ENCODE results near the gene NKX6-2.

NKX6-2 gene

DNA sequence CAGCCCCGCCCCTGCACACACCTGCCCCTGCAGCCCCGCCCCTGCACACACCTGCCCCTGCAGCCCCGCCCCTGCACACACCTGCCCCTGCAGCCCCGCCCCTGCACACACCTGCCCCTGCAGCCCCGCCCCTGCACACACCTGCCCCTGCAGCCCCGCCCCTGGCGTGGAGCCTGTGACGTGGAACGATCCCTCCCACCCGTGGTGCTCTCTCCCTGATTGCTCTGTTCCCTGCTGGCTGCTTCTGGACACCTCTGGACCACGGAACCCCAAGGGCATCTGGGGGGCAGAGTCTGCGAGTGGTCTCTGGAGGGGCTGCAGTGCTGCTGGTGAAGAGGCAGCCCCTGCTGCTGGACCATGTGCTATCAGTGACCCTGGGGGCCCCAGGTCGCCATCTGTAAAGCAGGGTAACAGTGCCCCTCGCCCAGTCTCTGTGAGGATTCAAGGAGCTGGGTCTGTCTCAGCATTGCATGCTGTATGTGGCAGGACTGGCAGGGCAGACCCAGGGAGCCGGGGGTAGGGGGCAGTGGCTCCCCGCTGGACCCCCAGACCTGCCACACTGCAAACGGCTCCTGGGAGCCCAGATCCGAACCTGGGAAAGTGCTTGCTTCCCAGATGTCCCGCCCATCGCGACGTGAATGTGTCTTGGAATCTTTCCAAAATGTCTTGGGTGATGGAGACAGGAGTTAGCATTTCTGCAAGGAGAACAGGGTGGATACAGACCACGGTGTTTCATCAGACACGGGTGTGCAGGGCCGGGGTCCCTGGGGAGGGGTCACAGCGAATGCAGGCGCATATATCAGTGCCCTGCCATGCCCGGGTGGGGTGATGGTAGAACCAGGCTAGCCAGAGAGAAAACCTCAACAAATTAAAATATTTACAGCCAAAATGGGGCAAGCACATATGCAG is 27.9 kb upstream of the NKX6-2 start:
- no peak for DNase-seq (ENCODE audit: low read depth in 2 of 3, low spot score in 1 of 3)

DNA sequence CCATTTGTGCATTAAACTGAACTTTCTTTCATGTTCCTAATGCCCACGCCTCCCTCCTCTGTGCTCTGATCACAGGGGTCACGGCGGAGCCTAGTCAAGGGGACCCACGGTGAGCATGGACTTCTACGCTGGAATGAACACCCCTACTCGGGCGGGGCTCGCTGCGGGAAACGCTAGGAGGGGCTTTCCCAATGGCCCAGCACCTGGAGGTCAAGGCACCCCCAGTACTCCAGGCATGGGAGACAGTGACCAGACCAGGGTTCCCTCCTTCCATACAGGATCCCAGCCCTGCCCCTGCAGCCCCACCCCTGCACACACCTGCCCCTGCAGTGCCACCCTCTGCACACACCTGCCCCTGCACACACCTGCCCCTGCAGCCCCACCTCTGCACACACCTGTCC is 27.1 kb upstream of the NKX6-2 start:
- DNase-seq (ENCODE audit: low read depth in 2 of 3, low spot score in 1 of 3) = no peak

DNA sequence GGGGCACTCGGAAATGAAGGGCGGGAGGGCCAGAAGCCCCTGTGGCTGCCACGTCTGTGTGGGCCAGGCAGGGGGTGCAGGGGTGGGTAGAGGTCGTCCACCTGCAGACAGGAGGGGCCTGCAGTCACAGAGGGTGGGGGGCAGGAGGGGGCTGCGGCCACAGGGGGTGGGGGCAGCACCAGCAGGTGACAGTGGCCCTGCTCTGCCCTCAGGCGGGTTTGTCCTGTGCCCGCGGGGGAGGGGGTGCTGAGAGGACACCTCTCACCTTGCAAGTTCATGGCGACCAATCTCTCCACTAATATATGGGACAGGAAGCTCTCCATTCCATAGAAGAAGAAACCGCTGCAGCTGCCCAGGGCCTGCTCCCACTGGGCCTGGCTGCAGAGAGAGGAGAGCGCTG is 26.6 kb upstream of the NKX6-2 start:
- DNase-seq (ENCODE audit: low read depth in 2 of 3, low spot score in 1 of 3) = no peak

DNA sequence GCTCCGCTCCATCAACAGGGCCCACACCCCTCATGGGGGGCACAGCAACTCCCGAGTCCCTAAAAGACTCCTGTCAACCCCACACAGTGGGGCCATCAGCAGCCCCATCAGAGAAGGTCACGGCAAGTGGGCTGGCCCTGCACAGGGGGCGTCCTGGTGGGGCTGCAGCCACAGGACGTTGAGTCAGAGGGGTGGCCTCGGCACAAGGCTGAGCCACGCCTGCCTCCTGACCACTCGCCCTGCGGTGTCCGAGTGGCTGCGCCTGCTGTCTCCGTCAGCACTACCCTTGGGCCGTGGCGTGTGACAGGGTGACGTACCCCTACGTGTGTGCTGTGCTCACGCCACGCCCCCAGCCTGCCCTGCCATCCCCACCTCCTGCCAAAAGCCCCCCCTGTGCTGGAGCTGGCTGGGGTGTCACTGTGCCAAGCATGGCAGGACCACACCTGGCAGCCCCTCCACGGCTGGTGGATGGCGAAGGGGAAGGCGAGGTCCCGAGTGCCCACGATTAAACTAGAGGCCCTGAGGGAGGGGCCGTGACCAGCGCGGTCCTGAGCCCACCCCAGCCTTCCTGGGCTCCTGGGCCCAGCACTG is 26.0 kb upstream of the NKX6-2 start:
- no peak for DNase-seq (ENCODE audit: low read depth in 2 of 3, low spot score in 1 of 3)

DNA sequence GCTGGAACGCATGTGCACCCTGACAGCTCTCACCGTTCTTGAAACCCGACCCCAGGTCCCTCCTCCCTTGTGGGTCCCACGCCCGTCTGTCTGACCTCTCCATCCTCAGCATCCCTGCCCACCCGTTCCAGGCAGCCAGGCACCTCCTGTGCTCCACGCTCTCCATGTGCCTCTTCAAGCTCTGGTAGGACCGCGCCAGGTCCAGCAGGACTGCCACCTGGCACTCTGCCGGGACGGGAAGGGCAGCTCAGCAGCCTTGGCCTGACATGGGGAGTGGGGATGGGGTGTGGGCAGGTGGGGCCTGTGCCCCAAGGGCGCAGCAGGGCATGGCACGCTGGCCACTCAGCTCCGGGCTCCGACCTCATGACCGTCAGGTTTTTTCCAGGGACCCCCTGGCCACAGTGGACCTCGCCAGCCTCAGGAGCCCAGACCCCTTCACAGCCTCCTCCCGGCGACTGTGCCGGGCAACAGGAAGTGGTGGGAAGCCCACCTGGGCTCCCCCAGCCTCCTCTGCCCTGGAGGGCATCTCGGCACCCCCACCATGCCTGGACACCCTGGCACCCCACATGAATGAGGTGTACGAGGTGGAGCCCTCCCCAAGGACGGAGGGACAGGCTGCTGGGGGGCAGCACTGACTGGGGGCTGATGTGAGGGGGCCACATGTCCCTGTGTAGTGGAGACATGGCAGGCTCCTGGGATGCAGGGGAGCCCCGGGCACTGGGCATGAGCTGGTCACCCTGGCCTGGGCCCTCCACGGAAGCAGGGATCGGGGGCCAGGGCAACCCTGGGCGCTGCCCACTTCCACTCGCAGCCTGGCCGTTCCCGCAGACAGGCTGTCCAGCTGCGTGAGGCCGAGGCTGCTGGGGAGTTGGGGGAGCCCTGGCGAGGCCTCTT is 25.1 kb upstream of the NKX6-2 start:
- DNase-seq (ENCODE audit: low read depth in 2 of 3, low spot score in 1 of 3) = no peak

DNA sequence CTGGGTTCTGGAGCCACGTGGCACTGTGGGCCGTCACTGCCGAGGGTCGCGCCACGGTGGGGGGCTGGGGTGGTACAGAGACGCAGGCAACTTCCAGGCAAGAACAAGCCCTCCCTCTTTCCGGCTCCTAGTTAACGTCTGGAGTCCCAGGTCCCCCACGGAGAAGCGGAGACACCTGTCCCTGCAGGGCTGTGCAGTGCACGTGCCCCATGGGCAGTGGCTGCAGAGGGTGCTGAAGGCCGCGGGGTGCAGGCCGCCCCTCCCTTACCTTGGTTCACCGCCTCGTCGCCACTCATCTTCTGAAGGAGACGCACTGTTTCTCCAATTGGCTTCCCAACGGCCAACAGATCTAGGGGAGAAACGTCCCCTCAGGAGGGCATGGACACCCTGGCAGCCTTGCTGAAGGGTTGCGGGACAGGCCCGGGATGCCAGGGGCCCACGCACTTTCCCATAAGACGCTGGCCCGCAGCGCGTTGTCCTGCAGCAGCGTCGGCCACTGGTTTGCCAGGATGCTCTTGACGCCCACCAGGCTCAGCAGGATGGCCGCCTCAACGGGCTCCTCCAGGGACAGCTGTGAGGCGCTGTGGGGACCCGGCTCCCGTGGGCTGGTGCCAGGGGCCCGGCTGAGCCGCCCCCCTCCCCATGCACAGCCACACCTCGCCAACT is 24.3 kb upstream of the NKX6-2 start:
- no peak for DNase-seq (ENCODE audit: low read depth in 2 of 3, low spot score in 1 of 3)

DNA sequence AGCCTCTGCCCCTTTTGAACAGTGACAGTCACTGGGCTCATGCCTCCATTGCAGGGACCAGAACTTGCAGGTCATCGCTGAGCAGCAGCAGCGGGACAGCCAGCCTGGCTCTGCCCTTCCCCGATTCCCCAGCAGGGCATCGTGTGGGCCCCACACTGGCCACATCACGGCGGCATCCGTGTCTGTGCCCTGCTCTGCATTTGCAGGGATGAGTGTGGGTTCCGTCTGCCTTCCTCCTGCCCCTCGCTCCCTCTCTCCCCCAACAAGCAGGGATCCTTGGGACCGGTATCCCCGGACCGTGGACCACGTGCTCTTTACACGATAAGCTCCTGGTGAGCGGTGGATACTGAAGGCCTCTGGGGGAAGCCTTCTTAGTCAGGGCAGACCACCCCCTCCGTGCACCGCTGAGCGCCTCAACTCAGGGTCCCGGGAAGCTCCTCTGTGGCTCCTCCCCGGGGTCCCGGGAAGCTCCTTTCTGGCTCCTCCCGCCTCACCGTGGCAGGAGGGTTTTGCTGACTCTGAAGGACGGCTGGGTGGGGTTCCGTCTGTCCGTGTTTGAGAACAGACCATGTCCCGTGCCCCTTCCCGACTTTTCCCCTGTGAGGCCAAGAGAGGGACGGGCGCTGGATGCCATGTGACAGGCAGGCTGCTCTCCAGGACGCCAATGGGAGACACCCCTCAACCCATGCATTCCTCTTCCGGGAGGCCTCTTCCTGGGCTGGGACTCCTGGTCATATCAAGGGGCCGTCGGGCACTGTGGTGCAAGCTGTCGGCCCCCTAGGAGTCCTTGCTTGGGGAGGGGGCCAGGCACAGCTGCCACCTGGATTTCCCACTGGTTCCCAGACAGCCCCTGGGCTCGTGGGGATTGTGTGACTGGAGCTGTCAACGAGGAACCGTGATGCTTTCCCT is 23.5 kb upstream of the NKX6-2 start:
- DNase-seq (ENCODE audit: low read depth in 2 of 3, low spot score in 1 of 3) = no peak

DNA sequence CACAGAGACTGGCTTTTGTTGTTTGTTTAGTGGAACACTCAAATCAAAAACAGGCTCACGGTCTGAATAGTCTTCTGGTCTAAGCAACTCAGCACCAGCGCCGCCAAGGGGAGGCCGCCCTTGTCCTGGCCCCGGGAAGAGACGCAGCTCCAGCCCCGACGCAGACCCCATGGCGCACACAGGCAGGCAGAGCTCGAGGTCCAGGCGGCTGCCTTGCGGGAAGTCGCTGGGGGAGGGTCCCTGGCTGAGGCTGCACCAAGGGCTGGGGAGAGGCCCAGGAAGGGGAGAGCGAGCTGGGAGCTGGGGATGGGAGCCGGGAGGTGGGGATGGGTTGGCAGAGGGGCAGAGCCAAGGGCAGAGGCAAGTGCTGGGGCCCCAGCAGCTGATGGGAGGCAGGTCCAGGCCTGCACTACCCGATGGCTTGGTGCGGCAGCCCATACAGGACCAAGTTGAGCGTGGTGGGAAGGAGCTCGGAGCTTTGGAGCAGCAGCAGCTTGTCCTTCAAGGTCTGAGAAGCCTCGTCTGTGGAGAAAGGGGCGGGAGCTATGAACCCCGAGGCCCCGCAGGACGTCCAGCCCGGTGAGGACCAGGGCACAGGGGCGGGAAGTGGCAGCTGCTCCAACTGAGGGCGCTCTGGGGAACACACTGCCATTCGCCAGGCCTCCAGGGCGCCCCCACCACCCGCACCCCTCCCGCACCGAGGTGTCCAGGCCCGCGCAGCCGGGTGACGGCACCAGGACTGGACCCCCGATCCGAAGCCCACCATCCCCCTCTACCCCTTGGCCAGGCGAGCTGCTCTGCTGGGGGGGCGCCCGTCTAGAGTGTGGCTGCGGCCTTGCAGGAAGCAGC is 22.7 kb upstream of the NKX6-2 start:
- no peak for DNase-seq (ENCODE audit: low read depth in 2 of 3, low spot score in 1 of 3)

DNA sequence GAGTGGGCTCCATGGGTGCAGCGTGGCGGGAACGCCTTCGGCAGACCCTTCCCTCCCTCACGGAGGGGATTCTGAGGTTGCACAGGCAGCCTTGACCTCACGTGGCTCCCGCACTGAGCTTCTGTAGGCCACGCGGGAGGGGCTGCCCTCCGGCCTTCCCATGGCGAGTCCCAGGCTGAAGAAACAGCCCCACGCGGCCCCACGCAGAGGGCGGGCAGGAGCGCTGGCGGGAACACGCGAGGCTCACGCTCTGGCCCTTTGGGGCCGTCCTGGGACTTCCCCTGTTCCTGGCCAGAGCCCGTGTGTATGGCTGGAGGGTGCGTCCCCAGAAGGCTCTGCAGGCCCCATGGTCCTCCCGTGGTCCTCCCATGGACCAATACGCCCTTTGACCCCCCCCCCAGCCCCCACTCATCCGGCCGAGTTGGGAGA is 21.7 kb upstream of the NKX6-2 start:
- DNase-seq (ENCODE audit: low read depth in 2 of 3, low spot score in 1 of 3) = no peak

DNA sequence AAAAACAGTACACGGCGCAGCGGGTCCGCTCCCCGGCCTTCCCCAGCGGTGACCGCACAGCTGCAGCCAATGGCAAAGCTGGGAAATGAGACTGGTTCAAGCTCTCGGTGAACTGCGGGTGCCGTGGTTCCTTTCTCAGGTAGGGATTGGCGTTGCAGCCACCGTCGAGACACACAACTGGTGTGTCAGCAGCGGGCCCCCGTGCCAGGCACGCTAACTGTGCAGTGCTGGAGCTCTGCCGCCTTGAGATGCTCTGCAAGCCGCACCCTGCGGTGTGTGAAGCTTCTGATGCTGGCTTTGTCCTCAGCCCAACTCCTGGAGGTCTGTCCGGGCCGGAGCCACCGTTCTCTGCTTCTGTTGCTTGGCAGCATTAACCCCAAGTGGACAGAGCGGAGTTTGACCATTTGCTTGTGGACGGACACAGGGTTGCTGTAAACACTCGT is 20.6 kb upstream of the NKX6-2 start:
- no peak for DNase-seq (ENCODE audit: low read depth in 2 of 3, low spot score in 1 of 3)

DNA sequence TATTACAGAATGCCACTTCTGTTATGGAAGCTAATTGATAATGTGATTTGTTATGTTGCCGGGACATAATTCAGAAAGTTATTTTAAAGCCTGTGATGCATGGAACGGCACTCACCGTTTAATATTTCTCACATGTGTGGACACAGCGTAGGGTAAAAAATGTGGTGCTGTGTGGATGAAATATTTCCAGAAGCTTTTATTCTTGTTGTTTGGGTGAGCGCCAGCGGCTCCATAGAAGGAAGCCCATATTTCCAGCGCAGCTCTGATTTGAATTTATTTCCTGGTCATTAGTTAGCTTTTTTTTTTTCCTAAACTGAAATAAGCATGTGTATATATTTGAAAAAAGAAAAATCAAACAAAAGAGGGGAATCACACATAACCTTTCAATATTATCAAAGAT is 20.2 kb upstream of the NKX6-2 start:
- DNase-seq (ENCODE audit: low read depth in 2 of 3, low spot score in 1 of 3) = no peak

DNA sequence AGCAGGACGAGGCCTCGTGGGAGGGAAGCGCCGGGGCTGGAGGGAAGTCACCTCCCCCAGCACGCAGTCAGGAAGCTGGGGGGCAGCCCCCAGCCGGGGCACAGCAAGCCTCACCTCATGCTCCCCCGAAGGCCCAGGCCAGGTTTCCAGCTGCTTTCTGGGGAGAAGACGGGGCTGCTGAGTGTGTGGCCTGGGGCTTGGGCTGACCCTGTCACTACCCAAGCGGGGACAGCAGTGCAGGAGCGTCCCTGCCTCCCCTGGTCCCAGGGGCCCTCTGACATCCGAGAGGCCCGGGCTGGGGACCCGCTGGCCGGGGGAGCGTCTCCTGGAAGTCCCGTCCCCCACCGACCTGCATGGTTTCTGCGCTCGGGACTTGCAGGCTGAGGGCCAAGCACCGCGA is 19.7 kb upstream of the NKX6-2 start:
- no peak for DNase-seq (ENCODE audit: low read depth in 2 of 3, low spot score in 1 of 3)

DNA sequence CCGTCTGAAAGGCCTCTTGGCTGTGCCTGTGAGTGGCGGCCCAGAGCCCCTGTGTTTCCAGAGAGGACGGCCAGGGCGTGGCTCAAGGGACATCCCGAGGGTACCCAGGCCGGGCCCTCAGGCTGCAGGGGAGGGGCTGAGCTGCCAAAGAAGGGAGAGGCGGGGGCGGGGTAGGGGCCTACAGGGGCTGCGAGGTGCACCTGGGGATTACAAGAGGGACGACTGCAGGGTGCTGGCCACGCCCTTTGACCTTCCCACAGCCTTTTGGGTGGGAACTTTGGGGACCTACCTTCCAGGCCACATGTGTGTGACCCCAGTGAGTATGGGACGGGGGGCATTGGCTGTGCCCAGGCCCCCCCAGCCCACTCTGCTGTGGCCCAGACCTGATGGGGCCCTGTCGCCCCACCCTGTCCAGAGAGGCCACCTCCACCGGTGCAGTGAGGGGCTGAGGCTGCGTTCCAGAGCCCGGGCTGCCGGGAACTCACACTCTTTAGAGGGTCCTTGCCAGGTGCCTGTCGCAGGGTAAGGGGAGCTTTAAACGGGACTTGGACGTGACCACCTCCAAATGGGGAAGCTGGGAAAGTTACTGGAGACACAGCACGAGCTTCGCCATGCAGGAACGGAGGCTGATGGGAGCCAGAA is 19.0 kb upstream of the NKX6-2 start:
- no peak for DNase-seq (ENCODE audit: low read depth in 2 of 3, low spot score in 1 of 3)

DNA sequence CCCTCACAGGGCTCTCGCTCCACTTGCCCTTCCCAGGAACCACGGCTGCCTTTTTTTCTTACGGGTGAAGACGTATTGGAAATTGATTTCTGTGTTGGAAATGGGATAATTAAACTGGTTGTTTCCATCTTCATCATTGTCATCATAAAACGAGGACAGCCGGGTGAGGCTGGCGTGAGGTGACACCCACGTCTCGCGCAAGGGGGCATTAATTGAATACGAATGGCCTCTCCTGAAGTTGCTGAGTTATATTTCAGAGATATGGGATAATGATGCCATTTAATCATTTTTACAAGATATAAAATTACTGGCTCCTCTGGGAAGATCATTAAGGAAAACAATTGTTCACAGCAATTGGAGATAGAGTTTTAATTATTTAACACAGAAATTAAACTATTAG is 18.3 kb upstream of the NKX6-2 start:
- DNase-seq (ENCODE audit: low read depth in 2 of 3, low spot score in 1 of 3) = no peak

DNA sequence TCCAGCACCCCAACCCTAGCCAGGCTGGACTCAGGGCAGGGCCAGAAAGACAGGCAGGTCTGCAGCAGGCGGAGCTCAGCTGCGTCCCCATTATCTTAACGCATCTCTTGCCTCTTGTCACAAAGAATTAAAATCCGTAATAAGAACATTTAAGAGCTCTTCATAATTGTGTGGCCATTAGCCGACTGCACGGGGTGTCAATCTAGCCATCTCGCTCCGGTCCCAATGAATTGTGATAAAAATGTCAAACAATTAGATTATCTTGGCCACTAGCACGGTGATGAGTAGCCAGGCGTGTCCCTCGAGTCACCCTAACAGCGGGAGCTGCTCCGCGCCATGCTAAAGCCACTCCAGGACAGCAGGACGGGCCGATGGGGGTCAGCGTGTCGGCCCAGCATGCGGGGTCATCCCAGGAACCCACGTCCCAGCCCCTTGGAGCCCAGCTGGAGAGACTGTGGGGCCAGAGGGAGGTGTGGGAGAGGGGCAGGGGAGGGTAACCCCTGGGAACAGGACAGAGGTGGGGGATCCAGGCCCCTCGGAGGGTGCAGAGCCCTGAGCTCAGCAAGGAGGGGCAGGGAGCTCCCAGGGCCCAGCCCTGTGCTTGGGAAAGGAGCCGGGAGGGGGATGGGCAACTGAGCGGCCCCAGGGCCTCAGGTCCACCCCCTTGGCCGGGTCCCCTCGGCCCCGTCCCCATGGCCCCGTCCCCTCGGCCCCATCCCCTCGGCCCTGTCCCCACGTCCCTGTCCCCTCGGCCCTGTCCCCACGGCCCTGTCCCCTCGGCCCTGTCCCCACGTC is 17.7 kb upstream of the NKX6-2 start:
- no peak for DNase-seq (ENCODE audit: low read depth in 2 of 3, low spot score in 1 of 3)

DNA sequence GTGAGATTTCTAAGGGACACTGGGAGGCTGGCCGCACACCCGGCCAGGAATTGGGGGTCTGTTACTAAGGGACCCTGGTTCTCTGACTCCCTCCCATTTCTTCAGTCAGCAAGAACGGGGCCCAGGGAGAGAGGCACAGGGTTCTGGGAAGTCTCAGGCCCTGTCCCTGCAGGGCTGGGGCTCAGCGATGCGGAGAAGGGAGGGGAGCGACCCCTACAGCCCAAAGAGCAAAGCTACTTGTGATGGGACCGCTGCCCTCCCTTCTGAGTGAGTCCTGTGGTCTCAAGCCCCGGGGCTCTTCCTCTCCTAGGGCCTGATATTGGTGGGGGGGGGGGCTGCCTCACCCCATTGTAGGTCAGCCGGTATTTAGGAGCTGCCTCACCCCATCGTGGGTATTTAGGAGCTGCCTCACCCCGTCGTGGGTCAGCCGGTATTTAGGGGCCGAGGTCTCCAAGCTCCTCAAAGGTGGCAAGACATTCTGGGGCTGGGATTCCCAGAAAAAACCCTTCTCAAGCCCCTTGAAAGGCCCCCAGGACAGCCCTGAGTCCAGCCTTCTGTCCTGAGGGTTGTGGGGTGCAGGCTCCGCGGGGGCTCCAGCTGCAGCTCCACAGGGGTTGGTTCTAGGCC is 16.9 kb upstream of the NKX6-2 start:
- no peak for DNase-seq (ENCODE audit: low read depth in 2 of 3, low spot score in 1 of 3)

DNA sequence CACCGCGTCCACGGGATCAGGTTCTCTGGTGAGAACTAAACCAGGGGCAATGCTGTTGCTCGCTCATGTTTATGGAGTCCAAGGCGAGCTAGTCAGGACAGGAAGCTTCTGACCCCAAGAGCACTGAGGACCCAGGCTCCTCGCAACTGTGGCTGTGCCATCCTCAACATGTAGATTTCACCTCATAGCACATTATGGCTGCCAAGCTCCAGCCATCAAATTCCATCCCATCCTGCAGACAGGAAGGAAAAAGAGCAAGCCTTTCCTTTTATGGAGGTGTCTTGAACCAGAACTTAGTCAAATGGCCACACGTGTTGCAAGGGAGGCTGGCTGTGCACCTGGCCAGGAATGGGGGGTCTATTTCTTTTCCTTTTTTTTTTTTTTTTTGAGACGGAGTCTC is 16.1 kb upstream of the NKX6-2 start:
- DNase-seq (ENCODE audit: low read depth in 2 of 3, low spot score in 1 of 3) = no peak
